Forelimb muscle (tissue), 1 donor: ENCODE data around the gene ANO3. TPM values are rescaled to one million over a fixed set of nuclear protein-coding genes. Genes with fewer than 3 reads are reported as not detected.
A peak's percentile ranks its signal among the peaks of the same experiment; 100 is the strongest.
"Not testable (repeated sequence)": the region's sequence is repeated elsewhere in the genome, so short reads cannot be mapped to it uniquely, and the experiment has no call there.

Experiments
- DNase-seq: peaks from one replicate; pipeline ENCODE4 v3.0.0-alpha.2; 2013; ENCODE audit warnings: low read depth
- polyA plus RNA-seq: library from polyadenylated mRNA; unstranded; fragments of 120-200 nt; gene quantifications from one replicate; pipeline ENCODE4 v1.2.1, GENCODE V29; 2013; ENCODE audit not compliant: insufficient read length

Gene ANO3
- 0.15 TPM for polyA plus RNA-seq

GRCh38 chr11:26331911-26332571 lies at the start of gene ANO3:
ANO3 (plus strand) TSS chr11:26332130; CDS start chr11:26332276, 146 bp downstream.
- DNase-seq: peak; percentile 62

- DNase-seq: no peak
Observed at GRCh38 chr11:26283852-26284408, 48.0 kb upstream of the ANO3 start.

GRCh38 chr11:26285608-26286007 lies 46.3 kb upstream of the ANO3 start:
- no peak for DNase-seq

- no peak for DNase-seq
Observed at GRCh38 chr11:26286472-26287066, 45.4 kb upstream of the ANO3 start.

GRCh38 chr11:26287067-26287518 lies 44.8 kb upstream of the ANO3 start:
- DNase-seq: no peak

GRCh38 chr11:26297189-26297975 lies 34.5 kb upstream of the ANO3 start:
- peak; percentile 26 for DNase-seq

- not testable (repeated sequence) for DNase-seq
Observed at GRCh38 chr11:26316372-26316771, 15.6 kb upstream of the ANO3 start.

- DNase-seq: no peak
Observed at GRCh38 chr11:26319906-26320305, 12.0 kb upstream of the ANO3 start.

- DNase-seq: no peak
Observed at GRCh38 chr11:26321516-26321915, 10.4 kb upstream of the ANO3 start.

GRCh38 chr11:26322335-26323067 lies 9.4 kb upstream of the ANO3 start:
- no peak for DNase-seq

- no peak for DNase-seq
Observed at GRCh38 chr11:26323837-26324236, 8.1 kb upstream of the ANO3 start.

GRCh38 chr11:26324270-26324669 lies 7.7 kb upstream of the ANO3 start:
- DNase-seq: no peak

GRCh38 chr11:26326793-26327400 lies 5.0 kb upstream of the ANO3 start:
- no peak for DNase-seq

GRCh38 chr11:26329206-26329605 lies 2.7 kb upstream of the ANO3 start:
- DNase-seq: no peak

GRCh38 chr11:26330262-26330661 lies 1.7 kb upstream of the ANO3 start:
- DNase-seq: no peak

GRCh38 chr11:26332572-26332915 lies 614 bp downstream of the ANO3 start:
- DNase-seq: no peak

GRCh38 chr11:26333906-26334305 lies 2.0 kb downstream of the ANO3 start:
- DNase-seq: no peak

GRCh38 chr11:26335903-26336302 lies 4.0 kb downstream of the ANO3 start:
- no peak for DNase-seq

GRCh38 chr11:26344647-26345046 lies 12.7 kb downstream of the ANO3 start:
- DNase-seq: no peak

GRCh38 chr11:26348776-26349175 lies 16.8 kb downstream of the ANO3 start:
- no peak for DNase-seq

- no peak for DNase-seq
Observed at GRCh38 chr11:26350002-26350401, 18.1 kb downstream of the ANO3 start.
